ENCODE data around the gene DYRK1A.

Gene DYRK1A

GRCh38 chr21:37339552-37339939 is 27.0 kb upstream of the DYRK1A start:
- H3K79me2 ChIP-seq (ENCODE audit: control insufficient read depth, insufficient read depth, low read length, unreplicated experiment), result no peaks in the 10 kb centered on the region
- peaks cover 19% of the 10 kb centered on the region for H3K4me1 ChIP-seq (ENCODE audit: control insufficient read depth, insufficient read depth, low read length, unreplicated experiment)
- H2AFZ ChIP-seq (ENCODE audit: low read length, unreplicated experiment), result peak overlapping the region; percentile 61
- peak overlapping the region; percentile 91 for H3K27ac ChIP-seq (ENCODE audit: low read depth, low read length)
- H3K36me3 ChIP-seq (ENCODE audit: insufficient read depth, low read length), result no peaks in the 10 kb centered on the region
- H3K4me3 ChIP-seq (ENCODE audit: low read depth, low read length), result 0 out of 2 replicates have a peak overlapping the region, but pooled peaks have one; percentile 37
- H3K27me3 ChIP-seq (ENCODE audit: insufficient read depth, low read length), result no peaks in the 10 kb centered on the region

GRCh38 chr21:37341254-37341960 is 25.2 kb upstream of the DYRK1A start:
- peaks cover 19% of the 10 kb centered on the region for H3K4me1 ChIP-seq (ENCODE audit: control insufficient read depth, insufficient read depth, low read length, unreplicated experiment)
- H3K36me3 ChIP-seq (ENCODE audit: insufficient read depth, low read length), result no peaks in the 10 kb centered on the region
- H2AFZ ChIP-seq (ENCODE audit: low read length, unreplicated experiment), result peak overlapping the region; percentile 69
- H3K79me2 ChIP-seq (ENCODE audit: control insufficient read depth, insufficient read depth, low read length, unreplicated experiment), result no peaks in the 10 kb centered on the region
- peak overlapping the region; percentile 21; the same call in 1 of the 2 replicates for H3K27ac ChIP-seq (ENCODE audit: low read depth, low read length)
- H3K27me3 ChIP-seq (ENCODE audit: insufficient read depth, low read length), result no peaks in the 10 kb centered on the region
- H3K4me3 ChIP-seq (ENCODE audit: low read depth, low read length), result no peak overlapping the region

- H3K36me3 ChIP-seq (ENCODE audit: insufficient read depth, low read length), result no peaks in the 10 kb centered on the region
- H3K79me2 ChIP-seq (ENCODE audit: control insufficient read depth, insufficient read depth, low read length, unreplicated experiment), result no peaks in the 10 kb centered on the region
- H3K27ac ChIP-seq (ENCODE audit: low read depth, low read length), result no peak overlapping the region
- H3K4me1 ChIP-seq (ENCODE audit: control insufficient read depth, insufficient read depth, low read length, unreplicated experiment), result peaks cover 19% of the 10 kb centered on the region
- no peak overlapping the region for H3K4me3 ChIP-seq (ENCODE audit: low read depth, low read length)
- no peaks in the 10 kb centered on the region for H3K27me3 ChIP-seq (ENCODE audit: insufficient read depth, low read length)
- no peak overlapping the region for H2AFZ ChIP-seq (ENCODE audit: low read length, unreplicated experiment)
These were observed 24.4 kb upstream of the DYRK1A start for GRCh38 chr21:37342046-37342632.

GRCh38 chr21:37346841-37347430 is 19.6 kb upstream of the DYRK1A start:
- H3K79me2 ChIP-seq (ENCODE audit: control insufficient read depth, insufficient read depth, low read length, unreplicated experiment), result no peaks in the 10 kb centered on the region
- no peaks in the 10 kb centered on the region for H3K27me3 ChIP-seq (ENCODE audit: insufficient read depth, low read length)
- no peak overlapping the region for H3K4me3 ChIP-seq (ENCODE audit: low read depth, low read length)
- H3K4me1 ChIP-seq (ENCODE audit: control insufficient read depth, insufficient read depth, low read length, unreplicated experiment), result no peaks in the 10 kb centered on the region
- H3K36me3 ChIP-seq (ENCODE audit: insufficient read depth, low read length), result no peaks in the 10 kb centered on the region
- H2AFZ ChIP-seq (ENCODE audit: low read length, unreplicated experiment), result no peak overlapping the region
- H3K27ac ChIP-seq (ENCODE audit: low read depth, low read length), result no peak overlapping the region

DNA sequence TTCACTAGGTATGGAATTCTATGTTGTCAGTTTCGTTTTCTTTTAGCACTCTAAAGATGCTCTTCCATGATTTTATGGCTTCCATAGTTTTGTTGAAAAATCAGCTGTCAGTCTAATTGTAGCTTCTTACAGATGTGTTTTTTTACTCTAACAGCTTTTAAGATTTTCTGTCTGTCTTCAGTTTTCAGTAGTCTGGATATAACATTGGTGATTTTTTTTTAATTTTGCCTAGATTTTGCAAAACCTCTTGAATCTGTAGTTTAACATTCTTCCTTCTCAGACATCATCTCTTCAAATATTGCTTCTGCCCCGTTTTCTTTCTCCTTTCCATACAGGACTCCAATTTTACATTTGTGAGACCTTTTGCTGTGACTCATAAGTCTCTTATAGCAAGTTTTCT is 17.9 kb upstream of the DYRK1A start:
- Histone ChIP-seq H3K27me3 (ENCODE audit: insufficient read depth, low read length) (no peaks in the 10 kb centered on the region), H3K27ac (ENCODE audit: low read depth, low read length) (no peak overlapping the region), H3K4me3 (ENCODE audit: low read depth, low read length) (no peak overlapping the region), H3K4me1 (ENCODE audit: control insufficient read depth, insufficient read depth, low read length, unreplicated experiment) (no peaks in the 10 kb centered on the region), H3K79me2 (ENCODE audit: control insufficient read depth, insufficient read depth, low read length, unreplicated experiment) (no peaks in the 10 kb centered on the region), H2AFZ (ENCODE audit: low read length, unreplicated experiment) (no peak overlapping the region), H3K36me3 (ENCODE audit: insufficient read depth, low read length) (no peaks in the 10 kb centered on the region)

- no peaks in the 10 kb centered on the region for H3K36me3 ChIP-seq (ENCODE audit: insufficient read depth, low read length)
These were observed 16.1 kb upstream of the DYRK1A start for GRCh38 chr21:37350472-37350871.

GRCh38 chr21:37356706-37357105 is 9.9 kb upstream of the DYRK1A start:
- H2AFZ ChIP-seq (ENCODE audit: low read length, unreplicated experiment), result no peak overlapping the region
- no peaks in the 10 kb centered on the region for H3K36me3 ChIP-seq (ENCODE audit: insufficient read depth, low read length)
- H3K27me3 ChIP-seq (ENCODE audit: insufficient read depth, low read length), result no peaks in the 10 kb centered on the region; the same call in 1 of the 2 replicates
- no peak overlapping the region for H3K27ac ChIP-seq (ENCODE audit: low read depth, low read length)
- no peaks in the 10 kb centered on the region for H3K4me1 ChIP-seq (ENCODE audit: control insufficient read depth, insufficient read depth, low read length, unreplicated experiment)
- no peak overlapping the region for H3K4me3 ChIP-seq (ENCODE audit: low read depth, low read length)
- H3K79me2 ChIP-seq (ENCODE audit: control insufficient read depth, insufficient read depth, low read length, unreplicated experiment), result no peaks in the 10 kb centered on the region

More at GRCh38 chr21:37350472-37350871, 16.1 kb upstream of the DYRK1A start:
- H3K4me1 ChIP-seq (ENCODE audit: control insufficient read depth, insufficient read depth, low read length, unreplicated experiment), result no peaks in the 10 kb centered on the region
- H2AFZ ChIP-seq (ENCODE audit: low read length, unreplicated experiment), result no peak overlapping the region
- H3K27ac ChIP-seq (ENCODE audit: low read depth, low read length), result no peak overlapping the region
- no peak overlapping the region for H3K4me3 ChIP-seq (ENCODE audit: low read depth, low read length)
- H3K27me3 ChIP-seq (ENCODE audit: insufficient read depth, low read length), result no peaks in the 10 kb centered on the region; the same call in 1 of the 2 replicates
- no peaks in the 10 kb centered on the region for H3K79me2 ChIP-seq (ENCODE audit: control insufficient read depth, insufficient read depth, low read length, unreplicated experiment)

DNA sequence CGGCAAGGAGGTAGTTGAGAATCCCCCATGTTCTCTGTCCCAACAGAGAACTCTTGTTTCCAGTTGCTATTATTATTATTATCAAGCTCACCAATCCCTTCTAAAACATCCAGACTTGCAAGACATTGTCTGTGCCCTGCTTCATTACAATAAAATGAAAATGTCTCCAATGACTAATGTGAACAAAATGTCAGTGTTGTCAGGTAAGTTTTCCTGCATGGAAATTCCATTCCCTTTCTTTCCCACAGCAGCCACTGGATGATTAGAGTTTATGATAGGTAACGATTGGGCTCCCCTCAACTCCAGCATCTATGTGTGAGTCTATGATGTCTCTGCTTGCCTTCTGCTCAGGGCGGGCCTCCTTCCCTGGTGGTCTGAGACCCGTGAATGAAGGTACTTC is 8.9 kb upstream of the DYRK1A start:
- no peaks in the 10 kb centered on the region; the same call in 1 of the 2 replicates for H3K27me3 ChIP-seq (ENCODE audit: insufficient read depth, low read length)
- H3K79me2 ChIP-seq (ENCODE audit: control insufficient read depth, insufficient read depth, low read length, unreplicated experiment), result no peaks in the 10 kb centered on the region
- no peak overlapping the region for H3K27ac ChIP-seq (ENCODE audit: low read depth, low read length)
- H3K36me3 ChIP-seq (ENCODE audit: insufficient read depth, low read length), result no peaks in the 10 kb centered on the region
- no peaks in the 10 kb centered on the region for H3K4me1 ChIP-seq (ENCODE audit: control insufficient read depth, insufficient read depth, low read length, unreplicated experiment)
- no peak overlapping the region for H2AFZ ChIP-seq (ENCODE audit: low read length, unreplicated experiment)
- H3K4me3 ChIP-seq (ENCODE audit: low read depth, low read length), result no peak overlapping the region

GRCh38 chr21:37358397-37358796 is 8.2 kb upstream of the DYRK1A start:
- no peaks in the 10 kb centered on the region for H3K36me3 ChIP-seq (ENCODE audit: insufficient read depth, low read length)
- no peak overlapping the region for H3K4me3 ChIP-seq (ENCODE audit: low read depth, low read length)
- H3K27me3 ChIP-seq (ENCODE audit: insufficient read depth, low read length), result no peaks in the 10 kb centered on the region; the same call in 1 of the 2 replicates
- no peaks in the 10 kb centered on the region for H3K4me1 ChIP-seq (ENCODE audit: control insufficient read depth, insufficient read depth, low read length, unreplicated experiment)
- no peaks in the 10 kb centered on the region for H3K79me2 ChIP-seq (ENCODE audit: control insufficient read depth, insufficient read depth, low read length, unreplicated experiment)
- no peak overlapping the region for H3K27ac ChIP-seq (ENCODE audit: low read depth, low read length)
- no peak overlapping the region for H2AFZ ChIP-seq (ENCODE audit: low read length, unreplicated experiment)

DNA sequence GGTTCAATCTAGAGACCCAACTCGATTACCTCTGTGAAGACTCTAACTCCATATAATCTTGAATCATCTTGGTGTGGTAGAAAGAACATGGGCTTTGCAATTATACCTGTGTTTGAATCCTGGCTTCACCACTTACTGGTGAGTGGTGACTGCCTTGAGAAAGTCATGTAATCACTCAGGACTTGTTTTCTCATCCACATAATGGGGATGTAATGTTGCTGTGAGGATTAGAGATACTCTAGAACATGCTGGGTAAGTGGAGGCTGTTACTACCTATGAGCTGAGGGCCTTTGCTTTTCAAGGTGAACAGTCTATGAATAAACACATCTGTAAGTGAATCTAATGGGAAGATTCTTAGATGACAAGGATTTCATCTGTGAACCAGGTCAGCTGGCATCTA is 2.6 kb upstream of the DYRK1A start:
- H2AFZ ChIP-seq (ENCODE audit: low read length, unreplicated experiment), result no peak overlapping the region
- H3K4me3 ChIP-seq (ENCODE audit: low read depth, low read length), result no peak overlapping the region
- H3K36me3 ChIP-seq (ENCODE audit: insufficient read depth, low read length), result no peaks in the 10 kb centered on the region
- H3K27me3 ChIP-seq (ENCODE audit: insufficient read depth, low read length), result no peaks in the 10 kb centered on the region
- no peak overlapping the region for H3K27ac ChIP-seq (ENCODE audit: low read depth, low read length)
- peaks cover 23% of the 10 kb centered on the region for H3K79me2 ChIP-seq (ENCODE audit: control insufficient read depth, insufficient read depth, low read length, unreplicated experiment)
- H3K4me1 ChIP-seq (ENCODE audit: control insufficient read depth, insufficient read depth, low read length, unreplicated experiment), result peaks cover 6% of the 10 kb centered on the region

DNA sequence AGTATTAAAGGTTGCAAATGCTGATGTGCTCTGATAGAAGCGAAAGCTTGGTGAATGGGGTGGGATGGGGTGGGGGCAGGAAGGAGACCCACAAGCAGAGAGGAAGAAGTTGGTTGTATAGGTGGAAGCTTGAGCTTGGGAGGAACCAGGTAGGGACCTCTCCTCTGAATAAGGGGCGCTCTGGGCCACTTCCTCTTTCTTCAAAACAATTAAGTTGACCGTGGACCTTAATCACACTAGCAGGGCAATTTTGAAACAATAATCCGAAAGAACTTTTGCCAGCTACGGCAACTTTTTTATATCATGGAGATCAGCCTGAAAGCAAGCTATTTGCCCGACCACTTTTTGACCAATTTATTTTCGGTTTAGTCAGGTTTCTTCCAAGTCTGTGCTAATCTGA is 1.9 kb upstream of the DYRK1A start:
- H3K27me3 ChIP-seq (ENCODE audit: insufficient read depth, low read length), result no peaks in the 10 kb centered on the region
- H2AFZ ChIP-seq (ENCODE audit: low read length, unreplicated experiment), result no peak overlapping the region
- H3K27ac ChIP-seq (ENCODE audit: low read depth, low read length), result no peak overlapping the region
- peaks cover 31% of the 10 kb centered on the region for H3K79me2 ChIP-seq (ENCODE audit: control insufficient read depth, insufficient read depth, low read length, unreplicated experiment)
- H3K4me1 ChIP-seq (ENCODE audit: control insufficient read depth, insufficient read depth, low read length, unreplicated experiment), result peaks cover 13% of the 10 kb centered on the region
- no peaks in the 10 kb centered on the region for H3K36me3 ChIP-seq (ENCODE audit: insufficient read depth, low read length)
- H3K4me3 ChIP-seq (ENCODE audit: low read depth, low read length), result peak overlapping the region; percentile 88
